GM18520 (cell line): ENCODE data around the gene HOXC12.

Source experiments
- ATAC-seq: cut with Tn5 transposase; IDR thresholded peaks from one replicate; pipeline ENCODE4 v1.9.1; 2021; ENCODE audit not compliant: unreplicated experiment

The HOXC12 gene

GRCh38 chr12:53940443-53941014 is 14.2 kb upstream of the HOXC12 start:
- no peak for ATAC-seq

- no peak for ATAC-seq
These were observed 13.5 kb upstream of the HOXC12 start for GRCh38 chr12:53941187-53941586.

- ATAC-seq = no peak
These were observed 13.0 kb upstream of the HOXC12 start for GRCh38 chr12:53941750-53942149.

- no peak for ATAC-seq
These were observed 12.2 kb upstream of the HOXC12 start for GRCh38 chr12:53942467-53942997.

GRCh38 chr12:53944209-53944608 is 10.5 kb upstream of the HOXC12 start:
- ATAC-seq = no peak

- no peak for ATAC-seq
These were observed 9.5 kb upstream of the HOXC12 start for GRCh38 chr12:53944907-53945847.

GRCh38 chr12:53947743-53948142 is 7.0 kb upstream of the HOXC12 start:
- no peak for ATAC-seq

GRCh38 chr12:53948650-53949593 is 5.8 kb upstream of the HOXC12 start:
- ATAC-seq = no peak

- ATAC-seq = no peak
These were observed 4.9 kb upstream of the HOXC12 start for GRCh38 chr12:53949631-53950436.

- ATAC-seq = no peak
These were observed 4.3 kb upstream of the HOXC12 start for GRCh38 chr12:53950437-53950773.

- ATAC-seq = no peak
These were observed 3.7 kb upstream of the HOXC12 start for GRCh38 chr12:53950789-53951576.

- ATAC-seq = no peak
These were observed 2.9 kb upstream of the HOXC12 start for GRCh38 chr12:53951577-53952334.

- ATAC-seq = no peak
These were observed 2.4 kb upstream of the HOXC12 start for GRCh38 chr12:53952335-53952694.

GRCh38 chr12:53952871-53953734 is 1.6 kb upstream of the HOXC12 start:
- no peak for ATAC-seq

- ATAC-seq = no peak
These were observed 641 bp upstream of the HOXC12 start for GRCh38 chr12:53953831-53954693.

- ATAC-seq = no peak
These were observed 503 bp downstream of the HOXC12 start for GRCh38 chr12:53955036-53955775.
